Sciatic nerve (tissue), 2 donors: ENCODE results near the gene SPNS2. TPM values are rescaled to one million over a fixed set of nuclear protein-coding genes. Genes with fewer than 3 reads are reported as not detected.

Experiments
- ATAC-seq: fragments of 200-7000 bp; cut with Tn5 transposase; one replicate; pipeline ENCODE4 v1.9.1; 2020; ENCODE audit warnings: mild to moderate bottlenecking, moderate library complexity
- DNase-seq: peaks from one replicate; pipeline ENCODE4 v3.0.0-alpha.2; 2020; ENCODE audit warnings: low spot score
- intact Hi-C: fragments of 100-400 bp; cut with DNase I; formaldehyde crosslinking; loops from one replicate; pipeline ENCODE4 v1.14.2; 2022
- total RNA-seq: library from RNA; stranded (reverse); fragmentation: NEBNext Ultra II Directional; extraction: Animal tissue kit (Norgen Biotek cat#: 25700); gene quantifications from one replicate; pipeline ENCODE4 v1.2.1, GENCODE V29; 2021
- donor health status: DM: no; HTN: no; CAD: no.
- donor health status: DM: no; HTN: no; CAD: no.

Gene SPNS2
- total RNA-seq, 1 donor from 2014 or later = 31.6 TPM

DNA sequence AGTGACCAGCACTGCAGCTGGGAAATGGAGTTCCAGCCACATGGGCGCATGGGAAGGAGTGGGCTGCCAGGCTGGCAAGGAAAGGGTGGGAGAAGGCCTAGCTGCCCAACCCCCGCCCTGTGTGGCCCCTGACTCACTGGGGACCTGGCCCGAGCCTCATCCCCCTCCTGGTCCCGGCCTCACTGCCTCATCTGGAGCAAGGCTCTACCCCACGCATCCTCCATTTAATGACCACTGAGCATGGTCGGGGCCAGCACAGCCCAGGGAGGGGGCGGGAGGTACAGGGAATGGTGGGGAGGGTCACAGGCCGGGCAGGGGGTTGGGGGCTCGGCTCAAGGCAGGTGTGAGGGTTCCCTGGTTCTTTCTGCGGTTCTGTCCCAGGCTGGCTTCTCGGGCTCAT is 16.1 kb downstream of the SPNS2 start:
- DNase-seq = no peak
- intact Hi-C loops = no loop called here
- ATAC-seq = no peak

DNA sequence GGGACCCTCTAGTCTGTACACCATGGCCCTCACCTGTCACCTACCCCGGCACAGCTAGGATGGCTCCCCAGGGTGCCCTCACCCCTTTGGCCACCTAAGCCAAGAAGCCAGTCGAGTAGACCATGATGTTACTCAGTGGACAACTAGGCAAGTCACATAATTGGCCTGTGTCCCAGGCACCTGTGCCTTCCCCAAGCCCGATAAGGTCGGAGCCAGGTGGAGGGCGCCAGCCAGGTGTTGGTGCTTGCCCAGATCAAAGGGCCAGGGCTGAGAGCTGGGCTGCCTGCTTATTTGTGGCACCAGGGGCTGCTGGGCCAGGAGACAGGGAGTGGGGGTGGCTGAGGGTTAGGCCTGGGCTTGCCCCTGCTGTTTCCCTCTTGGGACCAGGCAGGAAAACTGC is 16.8 kb downstream of the SPNS2 start:
- ATAC-seq (no peak), DNase-seq (no peak)
- intact Hi-C loops = no loop called here

DNA sequence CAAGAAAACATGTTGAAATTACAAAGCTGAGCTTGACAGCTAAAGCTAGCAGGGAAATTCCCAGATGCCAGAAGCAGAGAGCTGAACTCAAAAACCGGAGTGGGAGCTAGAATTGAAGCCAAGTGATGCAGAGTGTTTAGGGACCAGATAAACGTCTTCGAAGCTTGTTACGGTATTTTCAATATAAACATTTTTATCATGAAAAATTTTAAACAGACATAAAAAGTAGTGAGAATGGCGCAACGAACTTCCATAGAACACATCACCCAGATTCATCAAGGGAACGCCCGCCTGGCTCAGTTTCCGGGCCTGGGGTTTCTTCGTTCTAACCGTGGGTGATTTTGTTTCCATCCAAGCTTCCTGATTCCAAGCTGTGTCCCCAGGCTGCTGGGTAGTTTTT is 18.1 kb downstream of the SPNS2 start:
- ATAC-seq = no peak
- intact Hi-C loops = no loop called here
- no peak for DNase-seq

DNA sequence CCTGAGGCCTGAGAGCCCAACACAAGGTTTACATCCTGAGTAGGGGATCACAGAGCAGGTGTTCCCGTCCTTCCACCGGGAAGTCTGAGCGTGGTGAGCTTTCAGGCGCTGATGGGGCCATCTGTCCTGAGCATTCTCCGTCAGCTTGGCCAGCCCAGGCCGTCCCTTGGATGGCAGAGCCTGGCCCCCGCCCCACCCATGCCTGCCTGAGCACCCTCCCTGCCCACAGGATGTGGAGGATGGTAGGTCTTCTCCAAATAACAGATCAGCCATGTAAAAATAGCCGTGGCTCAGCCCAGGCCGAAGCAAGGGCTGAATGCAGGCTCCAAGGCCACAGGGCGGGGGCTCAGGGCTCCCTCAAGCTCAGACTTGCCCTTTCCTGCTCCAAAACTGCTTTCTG is 20.2 kb downstream of the SPNS2 start:
- ATAC-seq = peak; percentile 14
- intact Hi-C loops = no loop called here
- no peak for DNase-seq

DNA sequence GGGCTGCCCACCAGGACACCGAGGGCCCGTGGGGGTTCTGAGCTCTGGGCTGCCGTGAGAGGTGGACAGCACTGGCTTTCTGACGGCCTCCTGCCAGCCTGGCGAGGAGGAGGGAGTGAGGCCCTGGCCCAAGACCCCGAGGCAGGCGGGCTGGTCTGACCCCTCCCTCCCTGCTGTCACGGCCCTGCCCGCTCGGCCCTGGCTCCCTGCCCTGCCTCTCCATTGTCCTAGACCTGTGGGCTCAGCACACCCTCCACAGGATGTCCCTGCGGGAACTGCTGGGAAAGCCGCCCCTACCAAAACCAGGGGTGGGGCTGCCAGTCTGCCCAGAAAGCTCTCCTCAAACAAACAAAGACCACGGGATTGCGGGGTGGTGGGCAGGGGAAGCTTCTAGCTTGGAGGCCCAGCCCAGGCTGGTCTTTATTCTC is 20.7 kb downstream of the SPNS2 start:
- peak; percentile 64 for DNase-seq
- intact Hi-C loops = no loop called here
- peak; percentile 59 for ATAC-seq

DNA sequence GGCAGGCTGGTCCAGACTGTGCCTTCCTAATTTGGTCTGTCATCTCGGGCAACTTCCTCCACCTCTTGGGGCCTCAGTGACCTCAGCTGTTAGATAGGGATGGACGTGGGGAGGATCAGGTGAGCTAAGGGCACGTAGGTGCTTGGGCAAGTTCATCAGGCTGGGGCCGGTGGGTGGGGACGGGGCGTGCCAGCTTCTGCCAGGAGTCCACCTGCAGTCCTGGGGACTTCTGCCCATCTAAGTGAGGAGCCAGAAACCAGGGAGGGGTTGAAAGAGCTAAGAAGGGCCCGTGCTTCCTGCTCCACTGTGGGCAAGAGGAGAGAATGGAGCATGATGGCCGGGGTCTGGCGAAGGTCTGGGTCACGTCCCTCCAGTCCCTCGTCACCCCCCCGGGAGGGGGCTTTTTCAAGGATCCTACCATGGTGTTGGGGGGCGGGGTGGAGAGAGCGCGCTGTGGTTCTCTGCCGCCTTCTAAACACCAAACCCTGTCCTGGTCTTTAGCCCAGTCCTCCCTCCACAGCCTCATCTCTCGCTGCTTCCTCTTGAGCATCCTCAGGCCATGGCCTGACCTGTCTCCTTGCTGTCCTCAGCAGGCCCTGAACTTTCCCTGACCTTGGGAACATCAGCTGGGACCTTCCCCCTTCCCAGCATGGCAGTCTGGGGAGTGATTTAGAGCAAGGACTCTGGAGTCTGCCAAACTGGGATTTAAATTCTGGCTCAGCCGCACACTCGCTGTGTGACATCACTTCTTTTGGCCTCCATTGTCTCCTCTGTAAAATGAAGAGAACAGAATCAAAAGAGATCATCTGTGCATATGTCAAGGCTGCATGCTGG is 21.6 kb downstream of the SPNS2 start:
- DNase-seq = peak; percentile 57
- ATAC-seq = no peak
- intact Hi-C loops = no loop called here

DNA sequence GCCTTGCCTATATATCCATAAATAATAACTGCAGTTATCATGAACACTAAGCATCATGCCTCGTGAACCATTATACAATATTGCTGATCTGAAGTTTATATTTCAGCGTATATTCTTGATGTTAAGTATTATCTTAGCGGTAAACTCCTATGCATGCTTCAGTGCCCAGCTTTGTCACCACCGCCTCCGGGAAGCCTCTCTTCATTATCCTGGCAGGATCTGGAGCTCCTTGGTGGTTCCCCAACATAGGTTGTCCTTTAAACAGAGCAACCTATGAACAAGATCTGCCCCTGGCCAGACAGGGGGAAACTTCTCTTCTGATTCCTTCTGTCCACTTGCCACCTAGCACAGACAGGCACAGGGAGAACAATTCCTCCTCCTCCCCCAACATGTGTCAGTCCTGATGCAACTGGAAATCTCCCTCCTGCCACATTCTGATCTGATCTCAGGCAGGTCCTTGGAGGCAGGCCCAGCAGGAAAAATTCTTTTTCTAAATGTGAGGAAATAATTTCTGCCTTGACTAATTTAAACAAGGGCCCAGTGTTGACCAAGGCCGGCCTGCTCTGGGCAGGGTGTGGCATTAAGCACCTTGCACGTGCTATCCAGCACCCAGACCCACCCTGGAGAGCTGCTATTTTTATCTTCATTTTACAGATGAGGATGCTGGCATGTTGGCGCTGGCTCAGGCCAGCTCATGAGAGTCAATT is 22.4 kb downstream of the SPNS2 start:
- DNase-seq = no peak
- ATAC-seq = peak; percentile 29
- intact Hi-C loops = no loop called here

DNA sequence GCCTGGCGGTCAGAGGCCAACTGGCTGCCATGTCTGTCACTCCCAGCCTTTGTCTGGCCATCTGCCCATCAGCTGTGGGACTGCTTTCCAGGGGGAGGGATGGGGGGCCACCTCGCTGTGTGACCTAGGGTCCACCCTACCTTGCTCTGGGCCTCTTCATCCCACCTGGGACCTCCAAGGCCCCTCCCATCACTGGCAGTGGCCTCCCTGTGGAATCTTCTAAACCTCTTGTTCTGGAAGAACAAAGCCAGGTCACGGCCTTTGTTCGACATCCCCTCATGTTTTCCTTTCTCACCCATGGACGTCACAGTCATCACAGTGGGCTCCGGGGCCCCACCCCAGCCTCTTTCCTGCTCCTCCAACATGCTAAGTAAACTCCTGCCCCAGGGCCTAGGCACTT is 24.0 kb downstream of the SPNS2 start:
- DNase-seq (peak; percentile 52), ATAC-seq (no peak)
- intact Hi-C loops = no loop called here

DNA sequence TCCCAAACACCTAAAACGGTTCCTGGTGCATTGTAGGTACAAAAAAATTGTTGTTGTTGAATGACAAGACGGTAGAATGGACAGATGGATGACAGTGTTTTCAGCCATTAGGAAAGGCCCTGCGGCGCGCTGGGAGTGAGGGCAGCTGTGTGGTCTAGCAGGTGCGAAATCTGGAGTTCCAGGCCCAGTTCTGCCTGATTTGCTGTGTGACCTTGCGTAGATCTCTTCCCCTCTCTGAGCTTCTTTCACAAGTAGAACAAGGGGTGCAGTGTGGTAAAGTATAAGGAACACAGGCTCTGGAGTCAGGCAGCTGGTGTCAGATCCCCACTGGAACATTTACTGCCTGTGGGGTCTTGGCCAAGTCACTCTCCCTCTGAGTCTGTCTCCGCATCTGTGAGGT is 25.3 kb downstream of the SPNS2 start:
- intact Hi-C loops = no loop called here
- ATAC-seq = no peak

DNA sequence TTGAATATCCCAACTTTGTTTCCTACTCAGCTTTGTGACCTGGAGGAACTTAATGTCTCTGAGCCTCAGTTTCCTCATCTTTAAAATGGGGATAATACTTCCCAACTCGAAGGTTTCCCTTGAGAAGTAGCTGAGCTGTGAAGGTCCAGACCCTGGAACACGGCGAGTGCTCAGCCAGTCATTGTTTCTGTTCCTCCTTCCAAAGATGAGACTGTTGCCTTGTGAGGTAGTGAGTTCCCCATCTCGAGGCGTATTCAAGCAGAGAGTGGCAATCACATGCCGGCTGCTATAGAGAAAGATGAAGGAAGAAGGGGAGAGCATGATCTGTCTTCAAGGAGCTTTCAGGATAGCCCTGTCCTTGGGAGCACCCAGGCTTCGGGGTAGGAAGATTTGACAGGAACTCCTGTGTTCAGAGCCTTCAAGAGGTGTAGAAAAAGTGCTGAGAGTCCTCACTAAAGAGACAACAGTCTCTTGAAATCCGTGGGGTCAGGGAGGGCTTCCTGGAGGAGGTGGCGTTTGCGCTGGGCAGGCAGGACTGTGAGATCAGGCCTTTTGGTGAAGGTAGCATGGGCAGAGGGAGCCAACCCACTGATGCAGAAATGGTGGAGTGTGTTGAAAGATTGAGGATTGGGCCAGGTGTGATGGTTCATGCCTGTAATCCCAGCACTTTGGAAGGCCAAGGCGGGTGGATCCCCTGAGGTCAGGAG is 27.2 kb downstream of the SPNS2 start:
- intact Hi-C loops = no loop called here
- ATAC-seq (no peak), DNase-seq (no peak)

More for the DNA sequence above, 25.3 kb downstream of the SPNS2 start:
- no peak for DNase-seq

DNA sequence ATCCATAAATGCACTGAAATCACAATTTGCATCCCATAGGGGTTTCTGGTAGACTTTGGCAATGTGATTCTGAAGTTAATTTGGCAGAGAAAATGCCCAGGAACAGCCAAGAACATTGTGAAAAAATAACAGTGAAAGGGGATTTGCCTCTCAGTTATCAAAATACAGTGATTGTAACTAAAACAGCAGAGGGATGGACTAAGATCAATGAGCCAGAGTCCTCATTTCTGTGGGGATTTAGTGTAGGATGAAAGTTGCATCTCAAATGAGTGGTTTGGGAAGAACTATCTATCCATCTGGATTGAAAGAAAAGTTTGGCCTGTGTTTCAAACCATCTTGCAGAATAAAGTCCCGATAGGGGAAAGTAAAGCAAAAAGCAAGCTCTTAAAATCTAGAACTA is 28.5 kb downstream of the SPNS2 start:
- intact Hi-C loops = no loop called here
- ATAC-seq (peak; percentile 30), DNase-seq (no peak)

DNA sequence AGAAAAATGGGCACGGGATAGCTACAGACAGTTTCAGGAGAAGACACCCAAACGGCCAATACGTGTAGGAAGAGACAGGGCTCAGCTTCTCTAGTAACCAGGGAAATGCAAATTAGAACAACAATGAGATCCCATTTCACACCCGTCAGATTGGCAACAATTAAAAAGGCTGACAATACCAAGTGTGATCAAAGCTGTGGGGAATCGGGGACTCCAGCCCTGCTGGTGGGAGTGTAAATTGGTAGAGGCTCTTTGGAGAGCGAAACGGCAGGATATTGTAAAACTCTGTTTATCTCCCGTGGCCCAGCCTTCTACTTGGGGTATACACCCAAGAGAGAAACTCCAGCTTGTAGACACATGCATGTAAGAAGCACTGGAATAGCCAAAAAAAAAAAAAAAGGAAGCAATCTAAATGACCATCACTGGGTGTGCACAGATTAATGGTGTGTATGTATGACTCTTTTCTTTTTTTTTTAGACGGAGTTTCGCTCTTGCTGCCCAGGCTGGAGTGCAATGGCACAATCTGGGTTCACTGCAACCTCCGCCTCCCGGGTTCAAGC is 29.0 kb downstream of the SPNS2 start:
- ATAC-seq = no peak
- DNase-seq = no peak
- intact Hi-C loops = no loop called here

DNA sequence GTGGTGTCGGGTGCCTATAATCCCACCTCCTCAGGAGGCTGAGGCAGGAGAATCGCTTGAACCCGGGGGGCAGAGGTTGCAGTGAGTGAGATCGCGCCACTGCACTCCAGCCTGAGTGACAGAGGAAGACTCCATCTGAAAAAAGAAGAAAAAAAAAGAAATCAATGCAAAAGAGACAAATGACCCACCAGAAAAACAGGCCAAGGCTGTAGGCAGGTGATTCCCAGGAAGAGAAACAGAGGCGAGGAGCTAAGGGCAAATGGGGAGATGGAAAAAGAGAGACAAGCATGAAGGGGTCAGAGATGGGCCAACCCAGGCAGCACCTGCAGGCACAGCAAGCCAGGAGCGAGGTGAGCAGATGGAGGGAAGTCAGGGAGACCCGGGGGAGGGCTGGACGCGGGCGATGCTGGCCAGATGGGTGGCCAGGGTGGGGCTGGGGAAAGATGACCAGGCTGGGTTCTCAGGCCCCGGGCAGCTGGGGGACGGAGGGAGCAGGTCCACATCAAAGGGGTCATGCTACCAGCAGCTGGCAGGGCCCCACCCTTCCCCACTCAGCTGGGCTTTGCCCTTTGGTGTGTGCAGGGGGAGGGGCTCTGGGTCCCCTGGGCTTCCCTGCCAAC is 31.0 kb downstream of the SPNS2 start:
- ATAC-seq (no peak), DNase-seq (no peak)
- intact Hi-C loops = no loop called here

DNA sequence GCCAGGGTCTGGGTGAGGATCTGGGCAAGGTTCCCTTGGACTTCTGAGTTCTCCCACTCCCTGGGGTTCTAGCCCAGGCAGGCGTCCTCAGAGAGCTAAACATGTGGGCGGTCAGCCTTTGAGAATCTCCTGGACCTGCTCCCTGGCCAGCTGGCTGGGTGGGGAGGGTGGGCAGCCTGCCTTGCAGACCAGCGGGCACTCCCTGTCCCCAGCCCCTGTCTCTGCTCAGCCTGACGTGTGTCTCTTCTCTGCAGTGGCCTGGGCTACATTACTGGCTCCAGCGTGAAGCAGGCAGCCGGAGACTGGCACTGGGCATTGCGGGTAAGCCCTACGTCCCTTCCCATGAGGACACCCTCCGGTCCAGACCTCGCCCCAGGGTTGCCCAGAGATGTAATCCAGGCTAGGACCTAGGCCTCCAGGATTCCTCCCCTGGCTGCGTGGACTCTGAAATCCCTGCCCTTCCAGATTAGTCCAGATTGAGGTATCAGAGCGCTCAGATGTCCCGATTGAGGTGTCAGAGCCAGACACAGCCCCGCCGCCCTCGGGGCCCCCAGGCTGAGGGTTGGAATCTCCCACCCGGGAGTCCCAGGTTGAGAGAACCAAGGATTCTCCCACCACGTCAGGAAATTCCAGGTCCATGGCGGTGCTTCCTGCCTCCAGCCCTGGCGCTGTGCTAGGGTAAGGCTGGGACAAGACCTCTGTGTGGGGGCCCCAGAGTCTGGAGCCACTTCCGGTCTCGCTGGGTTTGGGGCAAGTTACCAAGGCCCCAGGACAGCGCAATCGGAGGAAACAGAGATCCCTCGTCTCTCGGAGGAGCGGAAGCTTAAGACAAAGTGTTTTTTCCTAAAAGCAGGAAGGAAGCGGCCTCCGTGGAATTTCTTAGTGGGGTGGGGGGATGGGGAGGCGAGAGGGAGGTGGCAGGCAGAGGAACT is 32.4 kb downstream of the SPNS2 start:
- ATAC-seq (no peak), DNase-seq (peak; percentile 60)
- intact Hi-C loops = no loop called here

DNA sequence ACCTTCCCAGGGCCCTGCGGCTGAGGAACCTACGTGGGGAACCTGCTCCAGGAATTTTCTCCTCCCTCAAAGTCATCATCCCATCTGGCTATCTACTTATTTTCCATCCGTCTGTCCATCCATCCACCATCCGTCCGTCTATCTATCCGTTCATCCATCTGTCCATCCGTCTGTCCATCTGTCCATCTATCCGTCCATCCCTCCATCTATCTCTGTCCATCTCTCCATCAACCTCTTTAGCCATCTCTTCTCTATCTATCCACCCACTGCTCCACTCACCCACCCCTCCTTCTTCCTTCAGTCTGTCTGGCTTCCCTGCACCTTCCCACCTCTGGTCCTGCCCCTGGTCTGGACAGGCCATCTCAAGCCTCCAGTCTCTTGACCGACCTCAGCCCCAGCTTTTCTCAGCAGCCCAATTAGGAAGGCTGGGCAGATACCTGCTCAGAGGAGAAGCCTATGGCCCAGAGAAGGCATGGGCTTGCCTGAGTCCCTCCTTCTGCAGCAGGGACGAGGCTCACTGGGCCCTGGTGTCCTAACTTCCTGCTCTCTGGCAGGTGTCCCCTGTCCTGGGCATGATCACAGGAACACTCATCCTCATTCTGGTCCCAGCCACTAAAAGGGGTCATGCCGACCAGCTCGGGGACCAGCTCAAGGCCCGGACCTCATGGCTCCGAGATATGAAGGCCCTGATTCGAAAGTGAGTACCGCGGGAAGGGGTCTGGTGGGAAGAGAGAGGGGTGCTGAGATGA is 33.5 kb downstream of the SPNS2 start:
- DNase-seq (no peak), ATAC-seq (no peak)
- intact Hi-C loops = no loop called here

DNA sequence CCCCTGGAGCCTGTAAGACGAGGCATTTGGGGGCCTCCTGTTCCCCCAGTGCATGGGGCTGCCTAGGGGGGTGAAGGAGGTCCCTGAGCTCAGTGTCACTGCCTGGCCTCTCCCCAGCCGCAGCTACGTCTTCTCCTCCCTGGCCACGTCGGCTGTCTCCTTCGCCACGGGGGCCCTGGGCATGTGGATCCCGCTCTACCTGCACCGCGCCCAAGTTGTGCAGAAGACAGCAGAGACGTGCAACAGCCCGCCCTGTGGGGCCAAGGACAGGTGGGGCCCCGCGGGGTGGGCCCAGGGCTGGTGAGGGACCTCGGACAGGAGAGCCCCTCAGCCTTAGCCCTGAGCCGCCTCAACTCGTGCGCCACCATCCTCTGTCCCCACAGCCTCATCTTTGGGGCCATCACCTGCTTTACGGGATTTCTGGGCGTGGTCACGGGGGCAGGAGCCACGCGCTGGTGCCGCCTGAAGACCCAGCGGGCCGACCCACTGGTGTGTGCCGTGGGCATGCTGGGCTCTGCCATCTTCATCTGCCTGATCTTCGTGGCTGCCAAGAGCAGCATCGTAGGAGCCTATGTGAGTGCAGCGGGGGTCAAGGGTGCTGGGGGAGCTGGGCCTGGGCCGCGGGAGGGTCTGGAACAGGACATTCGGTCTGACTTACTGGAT is 34.3 kb downstream of the SPNS2 start:
- intact Hi-C loops = no loop called here

More for the DNA sequence above, 34.3 kb downstream of the SPNS2 start:
- ATAC-seq = no peak
- no peak for DNase-seq
